Ishikawa (cell line): ENCODE data around the gene REPS2.

Experiments used
- CEBPB ChIP-seq: IDR thresholded peaks from 2 replicates; pipeline ENCODE4 v1.6.1; 2012
- CREB1 ChIP-seq: IDR thresholded peaks from 2 replicates; pipeline ENCODE4 v1.6.1; 2012; ENCODE audit warnings: low read depth
- EGR1 ChIP-seq: IDR thresholded peaks from 2 replicates; pipeline ENCODE4 v1.6.1; 2012
- EP300 ChIP-seq: IDR thresholded peaks from 2 replicates; pipeline ENCODE4 v1.6.1; 2012; ENCODE audit warnings: borderline replicate concordance
- FOXM1 ChIP-seq: IDR thresholded peaks from 2 replicates; pipeline ENCODE4 v1.6.1; 2012; ENCODE audit warnings: low read depth, borderline replicate concordance
- MAX ChIP-seq: IDR thresholded peaks from 2 replicates; pipeline ENCODE4 v1.6.1; 2012
- NFIC ChIP-seq: IDR thresholded peaks from 2 replicates; pipeline ENCODE4 v1.6.1; 2012
- RAD21 ChIP-seq: IDR thresholded peaks from 2 replicates; pipeline ENCODE4 v1.6.1; 2012; ENCODE audit warnings: low read depth
- REST ChIP-seq: IDR thresholded peaks from 2 replicates; pipeline ENCODE4 v1.6.1; 2012; ENCODE audit warnings: low read depth, mild to moderate bottlenecking
- TAF1 ChIP-seq: IDR thresholded peaks from 2 replicates; pipeline ENCODE4 v1.6.1; 2012; ENCODE audit warnings: low read depth, mild to moderate bottlenecking
- TCF12 ChIP-seq: IDR thresholded peaks from 2 replicates; pipeline ENCODE4 v1.6.1; 2012; ENCODE audit warnings: low read depth
- TEAD4 ChIP-seq: IDR thresholded peaks from 2 replicates; pipeline ENCODE4 v1.6.1; 2012
- USF1 ChIP-seq: IDR thresholded peaks from 2 replicates; pipeline ENCODE4 v1.6.1; 2012
- YY1 ChIP-seq: IDR thresholded peaks from 2 replicates; pipeline ENCODE4 v1.6.1; 2012; ENCODE audit warnings: low read depth
- ZBTB7A ChIP-seq: IDR thresholded peaks from 2 replicates; pipeline ENCODE4 v1.6.1; 2012; ENCODE audit warnings: low read depth

Gene REPS2

GRCh38 chrX:16934185-16934584, 12.3 kb upstream of the REPS2 start:
- TF ChIP-seq ZBTB7A (no peak), CEBPB (no peak), CREB1 (no peak), EP300 (no peak), TAF1 (no peak), RAD21 (no peak), USF1 (no peak)

GRCh38 chrX:16946971-16947562, 609 bp downstream of the REPS2 start:
- TF ChIP-seq NFIC: no peak
- TF ChIP-seq EGR1: peak; percentile 35; the same call in 1 of the 2 replicates

GRCh38 chrX:16950423-16950822, 4.0 kb downstream of the REPS2 start:
- no peak for TF ChIP-seq YY1
- peak; percentile 69 for TF ChIP-seq REST

GRCh38 chrX:16953606-16954211, 7.3 kb downstream of the REPS2 start:
- TF ChIP-seq CEBPB (no peak), EP300 (no peak), MAX (no peak), YY1 (no peak)

- no peak for TF ChIP-seq NFIC
- TF ChIP-seq TEAD4: no peak
- no peak for TF ChIP-seq EGR1
- no peak for TF ChIP-seq TAF1
- no peak for TF ChIP-seq USF1
- TF ChIP-seq EP300: no peak
- TF ChIP-seq CEBPB: no peak
- no peak for TF ChIP-seq TCF12
- TF ChIP-seq MAX: no peak
- TF ChIP-seq YY1: no peak
- no peak for TF ChIP-seq FOXM1
- TF ChIP-seq CREB1: no peak
- no peak for TF ChIP-seq ZBTB7A
- TF ChIP-seq REST: no peak
- TF ChIP-seq RAD21: no peak
Measured at GRCh38 chrX:16957751-16958150, 11.3 kb downstream of the REPS2 start.

GRCh38 chrX:16958356-16958755, 11.9 kb downstream of the REPS2 start:
- TF ChIP-seq FOXM1 (no peak), ZBTB7A (no peak), NFIC (no peak), USF1 (no peak), TCF12 (no peak), CEBPB (no peak)

- TF ChIP-seq TCF12 (no peak), YY1 (no peak), REST (no peak), FOXM1 (no peak), EGR1 (no peak), USF1 (no peak), CREB1 (no peak), RAD21 (no peak), CEBPB (no peak), MAX (no peak), NFIC (no peak), TAF1 (no peak), ZBTB7A (no peak), EP300 (no peak)
Measured at GRCh38 chrX:16963216-16963615, 16.8 kb downstream of the REPS2 start.
